8988T (cell line): ENCODE data around the gene DSC3.

Experiments used
- DNase-seq: peaks from one replicate; pipeline ENCODE4 v3.0.0; 2011

Gene DSC3

GRCh38 chr18:30969670-30970170, 72.8 kb downstream of the DSC3 start:
- DNase-seq, result no peak

DNA sequence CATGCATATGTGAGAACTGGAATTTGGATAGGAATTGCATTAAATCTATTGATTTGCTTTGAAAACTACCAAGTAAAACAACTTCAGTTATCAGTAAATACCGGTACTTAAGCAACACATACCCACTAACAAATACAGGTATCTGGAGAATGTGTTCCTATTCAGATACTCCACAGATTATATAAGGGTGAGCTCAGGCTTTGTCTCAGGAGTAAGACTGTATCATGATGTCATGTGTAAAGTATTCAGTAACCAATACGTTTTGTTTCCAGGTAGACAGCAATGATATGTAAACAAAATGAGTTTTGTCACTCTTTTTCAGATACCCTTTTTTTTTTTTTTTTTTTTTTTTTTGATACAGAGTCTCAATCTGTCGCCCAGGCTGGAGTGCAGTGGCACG, 74.8 kb downstream of the DSC3 start:
- no peak for DNase-seq

DNA sequence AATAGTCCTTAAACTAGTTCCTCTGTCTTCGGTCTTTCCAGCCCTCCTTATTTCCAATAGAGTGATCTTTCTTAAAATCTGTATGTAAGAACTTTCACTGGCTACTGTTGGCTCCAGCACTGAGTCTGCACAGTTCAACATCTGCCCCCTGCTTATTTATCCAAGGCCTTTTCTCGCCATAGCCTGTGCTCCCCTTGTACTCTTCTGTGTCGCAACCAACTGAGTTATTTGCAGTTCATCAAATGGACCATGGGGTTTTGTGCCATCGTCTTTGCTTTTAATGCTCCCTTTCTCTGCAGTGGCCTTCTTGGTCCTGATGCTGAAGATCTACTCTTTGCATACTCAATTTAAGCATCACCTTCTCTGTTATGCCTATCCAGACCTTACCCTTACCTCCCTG, 77.3 kb downstream of the DSC3 start:
- DNase-seq, result no peak

DNA sequence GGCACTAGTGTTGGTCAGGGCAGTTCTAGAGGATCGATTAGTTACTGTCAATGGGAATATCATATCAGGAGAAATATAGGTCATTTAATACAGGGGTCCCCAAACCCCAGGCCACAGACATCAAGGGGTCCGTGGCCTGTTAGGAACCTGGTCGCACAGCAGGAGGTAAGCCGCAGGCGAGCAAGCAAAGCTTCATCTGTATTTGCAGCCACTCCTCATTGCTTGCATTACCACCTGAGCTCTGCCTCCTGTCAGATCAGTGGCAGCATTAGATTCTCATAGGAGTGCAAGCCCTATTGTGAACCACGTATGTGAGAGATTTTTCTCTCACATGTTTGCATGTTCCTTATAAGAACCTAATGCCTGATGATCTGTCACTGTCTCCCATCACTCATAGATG, 81.9 kb downstream of the DSC3 start:
- no peak for DNase-seq

- DNase-seq, result no peak
Measured at GRCh38 chr18:30957066-30957465, 85.5 kb downstream of the DSC3 start.

- no peak for DNase-seq
Measured at GRCh38 chr18:30954262-30954661, 88.3 kb downstream of the DSC3 start.

DNA sequence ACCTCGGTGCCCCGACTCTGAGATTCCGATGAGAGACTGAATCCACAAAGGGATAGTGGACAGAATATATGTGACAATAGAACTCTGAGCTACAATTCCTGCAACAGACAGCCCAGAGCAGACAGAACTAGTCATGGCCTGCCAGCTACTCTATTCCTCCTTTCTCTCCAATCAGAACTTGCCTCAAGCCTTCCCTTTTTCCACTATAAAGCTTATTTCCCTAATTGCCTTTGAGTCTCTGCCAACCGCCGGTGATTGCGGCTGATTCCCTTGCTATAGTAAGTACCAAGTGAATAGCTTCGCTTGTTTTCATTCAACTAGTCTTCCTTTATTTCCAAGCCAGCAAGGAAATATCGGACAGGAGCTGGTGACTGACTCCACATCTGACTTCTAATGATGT, 96.8 kb downstream of the DSC3 start:
- no peak for DNase-seq

GRCh38 chr18:30944773-30945417, 97.6 kb downstream of the DSC3 start:
- DNase-seq, result no peak

DNA sequence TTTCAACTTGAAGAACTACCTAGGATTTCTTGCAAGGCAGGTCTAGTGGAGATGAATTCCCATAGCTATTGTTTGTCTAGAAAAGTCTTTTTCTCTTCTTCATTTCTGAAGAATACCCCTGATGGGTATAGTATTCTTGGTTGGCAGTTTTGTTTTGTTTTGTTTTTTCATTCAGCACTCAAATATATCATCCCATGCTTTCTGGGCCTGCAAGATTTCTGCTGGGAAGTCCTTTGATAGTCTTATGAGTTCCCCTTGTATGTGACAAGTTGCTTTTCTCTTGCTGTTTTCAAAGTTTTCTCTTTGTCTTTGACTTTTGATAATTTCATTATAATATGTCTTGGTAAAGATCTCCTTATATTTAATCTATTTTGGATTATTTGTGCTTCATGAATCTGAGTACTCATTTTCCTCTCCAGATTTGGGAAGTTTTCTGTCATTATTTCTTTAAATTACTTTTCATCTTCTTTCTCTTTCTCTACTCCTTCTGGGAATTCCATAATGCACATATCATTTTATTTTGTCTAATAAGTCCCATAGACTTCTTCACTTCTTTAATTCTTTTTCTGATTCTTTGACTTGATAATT, 101.5 kb downstream of the DSC3 start:
- no peak for DNase-seq
